AG09309 (cell line): ENCODE data around the gene KANSL1.

Experiments
- DNase-seq: peaks from one replicate; pipeline ENCODE4 v3.0.0-alpha.2; 2010; ENCODE audit warnings: low read depth
- H3K4me3 ChIP-seq: 2 replicates; pipeline ENCODE4 v1.5.1; 2011; ENCODE audit warnings: mild to moderate bottlenecking, low read depth, low read length, moderate library complexity; ENCODE audit not compliant: control insufficient read depth
- TF ChIP-seq, protein P1 (sequence below): IDR thresholded peaks from 2 replicates; pipeline ENCODE4 v1.5.1; 2011; ENCODE audit warnings: mild to moderate bottlenecking, low read depth, low read length, inconsistent platforms; ENCODE audit not compliant: insufficient read depth, control insufficient read depth; ENCODE audit errors: missing control alignments

The KANSL1 gene

DNA sequence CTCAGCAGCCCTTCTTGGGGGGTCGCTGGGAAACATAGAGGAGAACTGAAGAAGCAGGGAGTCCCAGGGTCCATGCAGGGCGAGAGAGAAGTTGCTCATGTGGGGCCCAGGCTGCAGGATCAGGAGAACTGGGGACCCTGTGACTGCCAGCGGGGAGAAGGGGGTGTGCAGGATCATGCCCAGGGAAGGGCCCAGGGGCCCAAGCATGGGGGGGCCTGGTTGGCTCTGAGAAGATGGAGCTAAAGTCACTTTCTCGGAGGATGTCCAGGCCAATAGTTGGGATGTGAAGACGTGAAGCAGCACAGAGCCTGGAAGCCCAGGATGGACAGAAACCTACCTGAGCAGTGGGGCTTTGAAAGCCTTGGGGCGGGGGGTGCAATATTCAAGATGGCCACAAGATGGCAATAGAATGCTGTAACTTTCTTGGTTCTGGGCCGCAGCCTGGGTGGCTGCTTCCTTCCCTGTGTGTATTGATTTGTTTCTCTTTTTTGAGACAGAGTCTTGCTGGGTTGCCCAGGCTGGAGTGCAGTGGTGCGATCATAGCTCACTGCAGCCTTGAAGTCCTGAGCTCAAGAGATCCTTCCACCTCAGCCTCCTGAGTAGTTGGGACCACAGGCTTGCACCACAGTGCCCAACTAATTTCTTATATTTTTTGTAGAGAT lies 190.8 kb downstream of the KANSL1 start:
- peak; percentile 5 for DNase-seq

DNA sequence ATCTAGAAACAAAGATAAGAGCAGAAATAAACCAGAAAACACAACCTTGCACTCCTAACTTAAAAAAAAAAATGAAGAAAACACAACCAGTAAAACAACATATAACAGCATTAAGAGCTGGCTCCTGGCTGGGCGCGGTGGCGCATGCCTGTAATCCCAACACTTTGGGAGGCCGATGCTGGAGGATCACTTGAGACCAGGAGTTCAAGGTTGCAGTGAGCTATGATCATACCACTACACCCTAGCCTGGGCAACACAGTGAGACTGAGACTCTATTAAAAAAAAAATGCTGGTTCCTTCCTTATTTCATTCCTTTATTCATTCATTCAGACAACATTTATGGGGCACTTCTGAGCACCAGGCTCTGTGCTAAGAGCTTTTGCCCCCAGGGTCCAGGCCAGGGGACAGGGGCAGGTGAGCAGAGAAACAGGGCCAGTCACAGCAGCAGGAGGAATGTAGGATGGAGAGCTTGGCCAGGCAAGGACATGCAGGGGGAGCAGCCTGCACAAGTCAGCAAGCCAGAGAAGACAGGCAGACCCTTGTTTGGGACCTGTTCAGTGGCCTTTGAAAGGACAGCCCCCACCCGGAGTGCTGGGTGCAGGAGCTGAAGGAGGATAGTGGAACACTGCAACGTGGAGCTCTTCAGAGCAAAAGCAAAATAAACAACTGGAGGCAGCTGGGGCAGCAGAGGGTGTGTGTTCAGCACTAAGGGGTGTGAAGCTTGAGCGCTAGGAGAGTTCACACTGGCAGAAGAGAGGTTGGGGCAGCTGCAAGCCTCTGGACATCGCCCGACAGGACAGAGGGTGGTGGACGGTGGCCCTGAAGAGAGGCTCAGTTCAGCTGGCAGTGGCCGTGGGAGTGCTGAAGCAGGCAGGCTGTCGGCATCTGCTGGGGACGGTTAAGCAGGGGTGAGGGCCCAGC lies 191.6 kb downstream of the KANSL1 start:
- no peak for DNase-seq
- TF ChIP-seq, protein P1, sequence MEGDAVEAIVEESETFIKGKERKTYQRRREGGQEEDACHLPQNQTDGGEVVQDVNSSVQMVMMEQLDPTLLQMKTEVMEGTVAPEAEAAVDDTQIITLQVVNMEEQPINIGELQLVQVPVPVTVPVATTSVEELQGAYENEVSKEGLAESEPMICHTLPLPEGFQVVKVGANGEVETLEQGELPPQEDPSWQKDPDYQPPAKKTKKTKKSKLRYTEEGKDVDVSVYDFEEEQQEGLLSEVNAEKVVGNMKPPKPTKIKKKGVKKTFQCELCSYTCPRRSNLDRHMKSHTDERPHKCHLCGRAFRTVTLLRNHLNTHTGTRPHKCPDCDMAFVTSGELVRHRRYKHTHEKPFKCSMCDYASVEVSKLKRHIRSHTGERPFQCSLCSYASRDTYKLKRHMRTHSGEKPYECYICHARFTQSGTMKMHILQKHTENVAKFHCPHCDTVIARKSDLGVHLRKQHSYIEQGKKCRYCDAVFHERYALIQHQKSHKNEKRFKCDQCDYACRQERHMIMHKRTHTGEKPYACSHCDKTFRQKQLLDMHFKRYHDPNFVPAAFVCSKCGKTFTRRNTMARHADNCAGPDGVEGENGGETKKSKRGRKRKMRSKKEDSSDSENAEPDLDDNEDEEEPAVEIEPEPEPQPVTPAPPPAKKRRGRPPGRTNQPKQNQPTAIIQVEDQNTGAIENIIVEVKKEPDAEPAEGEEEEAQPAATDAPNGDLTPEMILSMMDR: no peak
- no peak overlapping the region for H3K4me3 ChIP-seq

More for the DNA sequence above, 190.8 kb downstream of the KANSL1 start:
- TF ChIP-seq, protein P1: peak; percentile 80
- H3K4me3 ChIP-seq: no peak overlapping the region

DNA sequence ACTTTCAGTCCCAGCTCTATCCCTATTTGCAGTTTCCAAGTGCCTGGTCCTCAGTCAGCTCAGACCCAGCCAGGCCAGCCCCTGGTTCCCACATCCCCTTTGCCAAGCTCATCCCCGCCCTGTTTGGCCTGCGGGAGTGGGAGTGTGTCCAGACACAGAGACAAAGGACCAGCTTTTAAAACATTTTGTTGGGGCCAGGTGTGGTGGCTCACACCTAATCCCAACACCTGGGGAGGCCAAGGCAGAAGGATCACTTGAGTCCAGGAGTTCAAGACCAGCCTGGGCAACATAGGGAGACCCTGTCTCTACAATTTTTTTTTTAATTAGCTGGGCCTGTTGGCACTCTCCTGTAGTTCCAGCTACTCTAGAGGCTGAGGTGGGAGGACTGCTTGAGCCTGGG lies 192.5 kb downstream of the KANSL1 start:
- TF ChIP-seq, protein P1: no peak
- DNase-seq: no peak

DNA sequence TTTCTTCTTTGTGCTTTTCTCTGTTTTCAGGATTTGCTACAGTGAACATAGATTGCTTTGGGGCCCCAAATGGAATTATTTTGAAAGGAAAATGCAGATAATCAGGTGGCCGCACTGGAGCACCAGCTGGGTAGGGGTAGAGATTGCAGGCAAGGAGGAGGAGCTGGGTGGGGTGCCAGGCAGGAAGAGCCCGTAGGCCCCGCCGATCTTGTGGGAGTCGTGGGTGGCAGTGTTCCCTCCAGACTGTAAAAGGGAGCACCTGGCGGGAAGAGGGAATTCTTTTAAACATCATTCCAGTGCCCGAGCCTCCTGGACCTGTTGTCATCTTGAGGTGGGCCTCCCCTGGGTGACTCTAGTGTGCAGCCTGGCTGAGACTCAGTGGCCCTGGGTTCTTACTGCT lies 192.9 kb downstream of the KANSL1 start:
- TF ChIP-seq, protein P1: no peak
- H3K4me3 ChIP-seq: no peak overlapping the region
- DNase-seq: no peak

More for the DNA sequence above, 192.5 kb downstream of the KANSL1 start:
- H3K4me3 ChIP-seq: no peak overlapping the region

DNA sequence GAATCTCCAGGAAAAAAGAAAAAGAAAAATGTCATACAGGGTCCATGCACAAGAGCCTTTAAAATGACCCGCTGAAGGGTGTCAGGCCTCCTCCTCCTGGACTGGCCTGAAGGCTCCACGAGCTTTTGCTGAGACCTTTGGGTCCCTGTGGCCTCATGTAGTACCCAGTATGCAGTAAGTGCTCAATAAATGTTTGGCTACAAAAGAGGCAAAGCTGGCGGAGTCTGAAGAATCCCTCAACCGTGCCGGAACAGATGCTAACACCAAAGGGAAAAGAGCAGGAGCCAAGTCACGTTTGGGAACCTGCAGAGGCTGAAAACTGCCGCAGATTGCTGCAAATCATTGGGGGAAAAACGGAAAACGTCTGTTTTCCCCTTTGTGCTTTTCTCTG lies 193.3 kb downstream of the KANSL1 start:
- H3K4me3 ChIP-seq: no peak overlapping the region
- no peak for DNase-seq
- TF ChIP-seq, protein P1: no peak

DNA sequence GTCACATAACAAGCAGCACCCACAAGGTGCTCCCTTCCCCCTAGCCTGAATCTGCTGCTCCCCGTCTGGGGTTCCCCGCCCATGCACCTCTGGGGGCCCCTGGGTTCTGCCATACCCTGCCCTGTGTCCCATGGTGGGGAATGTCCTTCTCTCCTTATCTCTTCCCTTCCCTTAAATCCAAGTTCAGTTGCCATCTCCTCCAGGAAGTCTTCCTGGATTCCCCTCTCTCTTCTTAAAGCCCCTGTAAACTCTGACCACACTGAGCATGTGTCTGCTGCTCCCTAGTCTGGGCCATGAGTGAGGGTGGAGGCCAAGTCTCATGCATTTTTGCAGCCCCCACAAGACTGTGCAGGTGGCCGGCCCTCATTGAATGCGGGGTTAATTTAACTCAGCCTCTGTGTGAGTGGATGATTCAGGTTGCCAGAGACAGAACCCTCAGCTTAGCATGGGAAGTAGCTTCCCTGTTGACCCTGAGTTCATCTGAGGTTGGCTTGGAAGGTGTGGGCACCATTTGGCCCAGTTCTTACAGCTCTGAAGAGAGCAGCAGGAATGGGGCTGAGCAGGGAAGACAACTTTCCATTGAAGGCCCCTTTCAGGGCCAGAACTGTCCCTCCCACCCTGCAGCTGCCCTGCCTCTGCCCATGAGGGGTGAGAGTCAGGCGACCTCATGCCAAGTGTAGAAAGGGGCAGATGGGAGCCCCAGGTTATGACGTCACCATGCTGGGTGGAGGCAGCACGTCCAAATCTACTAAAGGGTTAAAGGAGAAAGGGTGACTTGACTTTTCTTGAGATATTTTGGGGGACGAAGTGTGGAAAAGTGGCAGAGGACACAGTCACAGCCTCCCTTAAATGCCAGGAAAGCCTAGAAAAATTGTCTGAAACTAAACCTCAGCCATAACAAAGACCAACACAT lies 194.0 kb downstream of the KANSL1 start, which contains the start of gene STH:
TSS of gene STH (plus strand) at position 264 of the 913 bp plus-strand sequence. CDS start at position 294, 30 bp downstream.
- H3K4me3 ChIP-seq: no peak within 1 kb of the TSS
- TF ChIP-seq, protein P1: no peak
- DNase-seq: no peak
